Superior temporal gyrus (tissue), 1 donor: ENCODE data around the gene CDKN2AIP.

Experiments used
- DNase-seq: peaks from one replicate; pipeline ENCODE4 v3.0.0-alpha.2; 2016; ENCODE audit errors: extremely low spot score

CDKN2AIP gene

GRCh38 chr4:183444214-183445096 lies at the start of gene CDKN2AIP:
Gene CDKN2AIP, plus strand, starts transcription at chr4:183444636. Its CDS starts 162 bp downstream, at chr4:183444798.
- peak; percentile 93 for DNase-seq

GRCh38 chr4:183395395-183395794 lies 49.0 kb upstream of the CDKN2AIP start:
- no peak for DNase-seq

- DNase-seq = no peak
Measured at GRCh38 chr4:183396227-183396637, 48.2 kb upstream of the CDKN2AIP start.

- DNase-seq = no peak
Measured at GRCh38 chr4:183397741-183398297, 46.6 kb upstream of the CDKN2AIP start.

- peak; percentile 60 for DNase-seq
Measured at GRCh38 chr4:183398298-183399125, 45.9 kb upstream of the CDKN2AIP start.

- no peak for DNase-seq
Measured at GRCh38 chr4:183399126-183399522, 45.3 kb upstream of the CDKN2AIP start.

GRCh38 chr4:183399616-183400015 lies 44.8 kb upstream of the CDKN2AIP start:
- DNase-seq = no peak

GRCh38 chr4:183400035-183400434 lies 44.4 kb upstream of the CDKN2AIP start:
- DNase-seq = no peak

- no peak for DNase-seq
Measured at GRCh38 chr4:183401473-183401872, 43.0 kb upstream of the CDKN2AIP start.

GRCh38 chr4:183402771-183403170 lies 41.7 kb upstream of the CDKN2AIP start:
- no peak for DNase-seq

- DNase-seq = no peak
Measured at GRCh38 chr4:183403486-183403885, 41.0 kb upstream of the CDKN2AIP start.

GRCh38 chr4:183403961-183404360 lies 40.5 kb upstream of the CDKN2AIP start:
- DNase-seq = no peak

- no peak for DNase-seq
Measured at GRCh38 chr4:183405303-183405702, 39.1 kb upstream of the CDKN2AIP start.

GRCh38 chr4:183407128-183407585 lies 37.3 kb upstream of the CDKN2AIP start:
- peak; percentile 90 for DNase-seq

GRCh38 chr4:183407635-183408464 lies 36.6 kb upstream of the CDKN2AIP start:
- DNase-seq = no peak

- no peak for DNase-seq
Measured at GRCh38 chr4:183408796-183409195, 35.6 kb upstream of the CDKN2AIP start.

- no peak for DNase-seq
Measured at GRCh38 chr4:183409483-183409882, 35.0 kb upstream of the CDKN2AIP start.

GRCh38 chr4:183409934-183410333 lies 34.5 kb upstream of the CDKN2AIP start:
- DNase-seq = no peak

GRCh38 chr4:183411291-183411861 lies 33.1 kb upstream of the CDKN2AIP start:
- DNase-seq = no peak

GRCh38 chr4:183412821-183413220 lies 31.6 kb upstream of the CDKN2AIP start:
- no peak for DNase-seq
